Amniotic epithelial cell (primary cell): ENCODE data around the gene MRFAP1.
"Not testable (repeated sequence)": the region's sequence is repeated elsewhere in the genome, so short reads cannot be mapped to it uniquely, and the experiment has no call there.

Source experiments
- DNase-seq: peaks from one replicate; pipeline ENCODE4 v3.0.0-alpha.2; 2010; ENCODE audit warnings: low read depth

Gene MRFAP1

DNA sequence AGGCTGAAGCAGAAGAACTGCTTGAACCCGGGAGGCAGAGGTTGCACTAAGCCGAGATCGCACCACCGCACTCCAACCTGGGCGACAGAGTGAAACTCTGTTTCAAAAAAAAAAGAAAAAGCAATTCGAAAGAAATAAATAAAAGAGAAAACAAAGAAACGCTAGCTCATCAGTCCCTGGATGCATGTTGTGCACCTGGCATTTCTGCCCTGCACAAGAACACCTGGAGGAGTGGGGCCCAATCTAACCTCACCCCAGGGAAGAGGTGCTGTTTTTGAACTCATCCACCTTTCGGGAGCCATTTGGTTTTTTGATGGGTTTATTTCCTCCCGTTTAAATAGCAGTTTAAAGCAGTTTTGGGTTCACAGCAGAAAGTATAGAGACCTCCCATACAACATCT, 5.7 kb upstream of the MRFAP1 start:
- DNase-seq: no peak

DNA sequence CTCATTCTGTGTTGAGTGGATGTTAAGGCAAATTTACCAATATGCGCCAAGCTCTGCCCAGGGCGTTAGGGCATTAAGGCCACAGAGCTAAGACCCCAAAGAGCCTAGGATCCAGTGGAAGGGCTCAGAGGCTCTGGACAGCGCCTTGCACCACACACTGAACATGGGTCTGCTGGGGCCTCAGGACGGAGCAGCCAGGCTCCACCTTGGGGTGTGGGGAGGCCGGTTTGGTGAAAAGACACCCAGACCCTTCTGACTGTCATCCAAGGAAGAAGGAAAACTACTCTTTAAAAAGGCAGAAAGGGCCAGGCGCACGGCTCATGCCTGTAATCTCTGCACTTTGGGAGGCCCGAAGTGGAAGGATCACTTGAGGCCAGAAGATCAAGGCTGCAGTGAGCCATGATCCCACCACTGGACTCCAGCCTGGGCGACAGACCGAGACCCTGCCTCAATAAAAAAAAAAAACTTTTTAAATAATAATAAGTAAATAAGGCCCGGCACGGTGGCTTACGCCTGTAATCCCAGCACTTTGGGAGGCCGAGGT, 1.3 kb upstream of the MRFAP1 start:
- no peak for DNase-seq

DNA sequence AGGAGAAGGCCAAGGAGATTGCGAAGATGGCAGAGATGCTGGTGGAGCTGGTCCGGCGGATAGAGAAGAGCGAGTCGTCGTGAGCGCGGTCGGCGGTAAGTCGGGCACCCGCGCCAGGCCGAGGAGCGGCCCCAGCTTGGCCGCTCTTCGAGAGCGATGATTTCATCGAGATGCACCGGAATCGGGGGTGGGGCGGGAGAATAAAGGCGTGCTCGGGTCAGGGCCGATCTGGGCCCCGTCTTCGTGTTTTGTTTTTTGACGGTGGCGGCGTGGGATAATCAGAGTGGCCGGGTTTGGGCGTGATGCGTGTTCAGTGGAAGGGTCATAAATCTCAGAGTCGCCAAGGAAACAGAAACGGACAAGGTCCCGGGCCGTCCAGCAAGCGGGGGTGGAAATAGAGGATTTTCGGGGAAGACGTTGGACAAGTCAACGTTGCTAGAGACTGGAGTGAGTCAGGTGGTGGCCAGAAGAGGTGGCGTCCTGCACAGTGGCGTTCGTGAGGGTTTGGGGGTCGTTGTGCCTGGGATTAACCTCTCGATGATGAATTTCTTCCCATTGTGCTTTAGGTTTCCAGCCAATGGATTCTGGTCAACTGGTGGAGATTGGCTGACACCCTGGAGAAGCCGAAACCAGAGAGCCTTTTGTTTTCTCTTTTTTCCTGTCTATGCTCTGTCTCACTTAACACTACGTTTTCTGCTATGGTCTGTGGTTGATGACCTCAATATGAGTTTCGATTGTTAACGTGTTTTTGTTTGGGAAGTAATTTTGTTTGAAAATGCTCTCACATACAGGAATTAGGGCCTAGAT, 882 bp downstream of the MRFAP1 start:
- peak; percentile 48 for DNase-seq

DNA sequence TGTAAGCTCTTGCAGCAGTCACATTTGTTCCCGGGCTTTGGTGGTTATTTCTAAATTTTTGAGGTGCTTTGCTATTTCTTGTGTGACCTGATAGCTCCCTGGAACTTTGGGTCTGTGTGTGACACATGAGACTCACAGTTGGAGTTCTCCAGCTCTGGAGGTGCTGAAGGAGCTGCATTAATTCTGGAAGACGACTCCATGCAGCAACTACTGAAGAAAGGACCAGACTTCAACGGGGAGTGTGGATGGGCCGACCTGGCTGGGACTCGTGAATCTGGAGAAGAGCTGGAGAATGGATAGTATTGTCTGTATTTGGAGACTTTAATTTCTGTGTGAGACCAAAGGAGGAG, 1.5 kb downstream of the MRFAP1 start:
- DNase-seq: peak; percentile 17

DNA sequence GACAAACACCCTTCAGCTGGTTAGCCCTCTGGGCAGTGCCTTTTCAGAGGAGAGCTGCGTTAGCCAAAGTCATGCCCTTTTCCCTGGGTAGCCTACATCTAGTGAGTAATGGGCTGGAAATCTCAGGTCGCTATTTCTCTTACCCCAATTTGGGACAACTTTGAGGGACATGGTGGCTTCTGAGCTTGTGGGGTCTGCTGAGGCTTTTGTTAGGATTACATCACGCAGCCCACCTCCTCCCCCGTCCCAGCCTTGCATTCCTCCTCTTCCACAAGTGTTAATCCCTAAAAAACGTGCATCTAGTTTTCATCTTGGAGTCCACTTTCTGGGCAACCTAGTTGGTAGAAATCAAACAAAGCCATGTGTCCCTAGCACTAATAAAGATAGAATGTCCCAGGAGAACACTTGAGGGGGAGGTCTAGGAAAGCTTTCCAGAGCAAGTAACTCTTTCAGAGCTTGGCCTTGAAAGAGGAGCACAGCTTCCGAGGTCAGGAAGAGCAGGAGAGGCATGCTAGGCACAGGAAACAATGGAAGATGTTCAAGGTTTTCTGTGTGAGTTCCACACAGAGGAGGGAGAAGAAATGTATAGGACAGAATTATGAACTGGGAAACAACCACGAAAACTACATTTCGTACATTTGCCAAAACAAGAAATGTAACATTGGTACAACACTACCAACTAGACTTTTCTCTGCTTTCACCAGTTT, 2.8 kb downstream of the MRFAP1 start:
- no peak for DNase-seq

DNA sequence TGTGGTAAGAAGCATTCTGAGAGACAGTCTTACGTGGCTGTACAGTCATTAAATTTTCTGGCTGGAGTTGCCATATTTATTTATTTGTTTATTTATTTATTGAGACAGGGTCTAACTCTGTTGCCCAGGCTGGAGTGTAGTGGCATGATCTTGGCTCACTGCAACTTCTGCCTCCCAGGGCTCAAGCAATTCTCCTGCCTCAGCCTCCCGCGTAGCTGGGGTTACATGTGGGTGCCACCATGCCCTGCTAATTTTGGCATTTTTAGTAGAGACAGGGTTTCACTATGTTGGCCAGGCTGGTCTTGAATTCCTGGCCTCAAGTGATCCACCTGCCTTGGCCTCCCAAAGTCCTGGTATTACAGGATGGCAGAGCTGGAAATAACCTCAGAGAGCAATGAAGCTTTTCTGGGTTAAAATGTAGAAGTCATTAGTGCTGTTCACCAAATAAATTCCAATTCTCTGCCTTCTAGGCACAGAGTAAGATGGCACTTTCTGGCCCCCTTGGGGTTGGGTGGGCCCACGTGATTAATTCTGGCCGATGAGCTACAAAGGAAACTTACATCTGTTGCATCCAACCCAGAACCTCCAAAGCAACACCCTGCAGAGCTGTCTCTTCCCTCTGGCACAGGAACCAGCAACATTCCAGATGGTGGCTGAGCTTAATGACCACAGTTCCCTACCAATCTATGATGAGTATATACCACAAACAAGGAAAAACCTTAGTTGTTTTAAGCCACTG, 4.5 kb downstream of the MRFAP1 start:
- no peak for DNase-seq

DNA sequence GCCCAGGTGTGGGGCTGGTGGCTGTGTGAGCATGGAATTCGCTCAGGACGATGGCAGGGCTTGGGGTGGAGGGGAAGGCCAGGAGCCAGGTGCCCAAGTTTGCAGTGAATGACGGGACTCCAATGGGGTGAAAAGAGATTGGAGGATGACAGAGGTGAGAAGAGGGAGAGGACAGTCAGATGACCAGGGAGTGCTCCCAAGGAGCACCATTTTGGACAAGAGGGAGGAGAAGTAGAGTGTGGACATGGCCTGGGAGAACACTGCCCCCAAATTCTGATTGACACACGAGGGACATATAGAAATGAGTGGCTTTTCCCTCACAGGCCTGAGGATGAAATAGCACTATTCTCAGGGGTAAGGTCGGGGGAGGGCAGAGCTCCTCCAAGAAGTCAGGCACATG, 6.7 kb downstream of the MRFAP1 start:
- DNase-seq: no peak

DNA sequence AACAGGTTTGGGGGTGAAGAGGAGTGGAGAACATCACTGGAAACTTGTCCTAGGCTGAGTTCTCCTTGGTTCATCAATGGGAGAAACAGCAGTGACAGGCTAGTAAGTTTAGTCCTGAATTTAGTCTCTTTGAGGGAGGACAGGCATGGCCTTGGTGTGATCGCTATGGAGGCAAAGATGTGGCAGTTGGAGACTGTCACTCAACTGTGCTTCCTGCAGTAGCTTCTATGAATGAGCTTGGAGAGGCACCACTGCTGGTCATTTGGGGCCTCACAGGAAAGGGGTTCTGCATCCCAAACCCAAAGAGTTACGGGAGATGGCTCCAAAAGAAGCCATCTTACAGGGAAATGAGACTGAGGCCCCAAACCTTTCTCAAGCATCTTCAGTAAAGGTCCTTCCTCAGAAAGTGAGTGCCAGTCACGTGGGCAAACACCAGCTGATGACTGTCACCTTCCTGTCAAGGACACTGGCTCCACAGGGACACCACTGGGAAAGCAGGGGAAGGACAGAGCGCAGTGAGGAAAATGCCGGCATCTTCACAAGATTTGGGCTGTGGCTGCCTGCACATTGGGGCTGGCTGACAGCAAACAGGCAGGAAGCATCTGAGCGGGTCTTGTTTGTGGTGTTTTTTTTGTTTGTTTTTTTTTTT, 7.2 kb downstream of the MRFAP1 start:
- no peak for DNase-seq

DNA sequence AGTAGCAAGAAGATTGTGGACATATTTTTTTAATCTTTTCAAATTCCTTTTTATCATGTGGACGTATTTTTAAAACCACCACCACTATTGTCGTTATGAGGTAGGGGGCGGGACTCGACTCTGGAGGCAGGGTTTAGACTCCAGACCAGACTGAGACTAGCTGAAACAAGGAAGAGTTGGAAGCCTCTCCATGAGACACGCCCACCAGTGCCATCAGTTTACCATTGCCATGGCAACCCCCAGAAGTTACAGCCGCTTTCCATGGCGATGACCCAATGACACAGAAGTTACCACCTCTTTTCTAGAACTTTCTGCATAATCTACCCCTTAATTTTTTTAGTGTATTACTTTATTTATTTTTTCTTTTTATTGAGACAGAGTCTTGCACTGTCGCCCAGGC, 8.7 kb downstream of the MRFAP1 start:
- no peak for DNase-seq

DNA sequence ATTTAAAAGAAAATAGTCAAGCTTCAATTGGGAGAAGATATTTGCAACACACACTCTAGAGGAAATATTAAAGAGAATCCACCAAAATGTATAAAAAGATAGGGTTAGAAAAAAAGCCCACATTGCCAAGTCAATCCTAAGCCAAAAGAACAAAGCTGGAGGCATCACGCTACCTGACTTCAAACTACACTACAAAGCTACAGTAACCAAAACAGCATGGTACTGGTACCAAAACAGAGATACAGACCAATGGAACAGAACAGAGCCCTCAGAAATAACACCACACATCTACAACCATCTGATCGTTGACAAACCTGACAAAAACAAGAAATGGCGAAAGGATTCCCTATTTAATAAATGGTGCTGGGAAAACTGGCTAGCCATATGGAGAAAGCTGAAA, 13.7 kb downstream of the MRFAP1 start:
- DNase-seq: not testable (repeated sequence)

DNA sequence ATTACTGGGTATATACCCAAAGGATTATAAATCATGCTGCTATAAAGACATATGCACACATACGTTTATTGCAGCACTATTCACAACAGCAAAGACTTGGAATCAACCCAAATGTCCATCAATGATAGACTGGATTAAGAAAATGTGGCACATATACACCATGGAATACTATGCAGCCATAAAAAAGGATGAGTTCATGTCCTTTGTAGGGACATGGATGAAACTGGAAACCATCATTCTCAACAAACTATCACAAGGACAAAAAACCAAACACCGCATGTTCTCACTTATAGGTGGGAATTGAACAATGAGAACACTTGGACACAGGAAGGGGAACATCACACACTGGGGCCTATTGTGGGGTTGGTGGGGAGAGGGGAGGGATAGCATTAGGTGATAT, 14.8 kb downstream of the MRFAP1 start:
- DNase-seq: not testable (repeated sequence)

DNA sequence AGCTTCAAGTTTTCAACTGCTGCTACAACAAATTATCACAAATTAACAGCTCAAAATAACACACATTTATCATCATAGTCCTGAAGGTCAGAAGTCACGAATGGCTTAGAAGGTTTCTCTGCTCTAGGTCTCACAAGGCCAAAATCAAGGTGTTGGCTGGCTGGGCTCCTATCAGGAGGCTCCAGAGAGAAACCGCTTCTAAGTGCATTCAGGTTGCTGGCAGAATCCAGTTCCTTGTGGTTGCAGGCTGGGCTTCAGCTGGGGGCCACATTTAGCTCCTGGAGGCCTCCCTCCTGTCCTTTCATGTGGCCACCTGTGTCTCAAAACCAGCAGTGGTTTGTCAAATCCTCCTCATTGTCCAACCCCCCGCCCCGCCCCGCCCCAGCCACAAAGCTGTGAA, 15.4 kb downstream of the MRFAP1 start:
- no peak for DNase-seq

DNA sequence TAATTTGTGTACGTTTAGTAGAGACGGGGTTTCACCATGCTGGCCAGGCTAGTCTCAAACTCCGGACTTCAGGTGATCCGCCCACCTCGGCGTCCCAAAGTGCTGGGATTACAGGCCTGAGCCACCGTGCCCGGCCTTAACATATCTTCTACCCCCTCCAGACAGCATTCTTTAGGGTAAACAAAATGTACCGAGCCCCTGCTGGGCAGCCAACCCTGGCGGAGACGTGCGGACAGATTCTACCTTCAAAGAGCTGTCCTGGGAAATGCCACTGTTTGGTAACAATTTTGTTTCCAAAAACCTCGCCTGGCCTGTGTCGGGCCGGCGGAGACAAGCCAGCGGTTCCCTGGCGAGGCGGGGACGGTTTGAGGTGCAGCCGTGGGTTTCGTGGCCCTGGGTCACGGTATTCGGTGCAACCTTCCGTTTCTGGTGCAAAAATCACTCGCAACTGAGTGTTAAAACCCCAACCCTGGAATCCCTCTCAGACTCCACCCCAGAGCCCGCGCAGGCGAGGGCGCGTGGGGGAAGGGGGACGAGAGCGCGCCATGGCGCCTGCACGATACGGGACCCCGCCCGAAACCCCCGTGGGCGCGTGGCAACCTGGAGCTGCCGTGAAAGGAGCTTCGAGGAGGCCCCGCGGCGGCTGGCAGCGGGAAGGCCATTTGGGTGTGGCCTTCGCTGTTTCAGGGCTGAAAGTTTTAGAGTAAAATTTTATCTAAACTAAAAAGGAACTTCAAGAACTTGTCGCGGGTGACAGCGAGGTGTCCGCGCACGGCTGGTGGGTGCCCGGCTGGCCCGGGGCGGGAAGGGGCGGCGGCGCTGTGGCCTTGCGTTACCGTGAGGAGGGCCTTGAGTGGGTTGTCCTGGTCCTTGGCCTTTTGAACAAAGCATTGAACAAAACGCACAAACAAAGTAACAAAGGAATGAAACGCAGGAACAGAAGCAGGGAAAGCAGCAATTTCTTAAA, 17.0 kb downstream of the MRFAP1 start:
- no peak for DNase-seq

DNA sequence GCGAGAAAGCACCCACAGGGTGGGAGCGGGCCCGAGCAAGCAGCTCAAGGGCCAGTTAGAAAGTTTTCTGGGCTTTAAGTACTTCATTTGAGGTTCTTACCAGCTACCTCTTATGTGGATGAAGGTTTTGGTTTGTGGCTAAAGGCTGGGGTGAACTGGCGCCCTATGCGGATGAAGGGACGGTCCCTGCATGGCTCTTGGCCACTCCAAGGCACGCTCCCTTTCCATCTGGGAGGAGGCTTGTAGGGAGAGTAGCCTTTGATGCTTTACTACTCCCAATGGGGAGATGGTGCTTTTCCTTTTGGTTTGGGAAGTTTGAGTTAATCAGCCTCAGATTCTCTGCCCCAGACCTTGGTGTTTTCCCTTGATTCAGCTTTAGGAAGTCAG, 17.7 kb downstream of the MRFAP1 start:
- DNase-seq: no peak

DNA sequence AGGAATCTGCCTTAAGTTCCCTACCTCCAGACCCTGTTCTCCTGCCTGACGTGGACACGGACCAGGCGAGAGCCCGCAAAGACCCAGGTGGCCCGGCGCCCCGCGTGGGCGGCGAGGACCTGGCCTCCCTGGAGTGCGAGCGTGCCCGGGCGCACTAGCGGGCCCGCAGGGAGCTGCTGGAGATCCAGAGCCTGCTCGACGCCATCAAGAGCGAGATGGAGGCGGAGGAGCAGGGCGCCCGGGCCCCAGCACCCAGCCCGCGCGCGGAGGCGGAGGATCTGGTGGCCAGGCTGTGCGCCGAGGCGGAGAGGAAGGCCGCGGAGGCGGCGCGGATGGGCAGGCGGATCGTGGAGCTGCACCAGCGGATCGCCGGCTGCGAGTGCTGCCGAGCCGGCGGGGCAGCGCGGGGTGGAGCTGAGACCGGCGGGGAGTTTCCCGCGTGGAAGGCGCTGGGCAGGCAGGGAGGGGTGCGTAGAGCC, 18.2 kb downstream of the MRFAP1 start:
- peak; percentile 29 for DNase-seq

DNA sequence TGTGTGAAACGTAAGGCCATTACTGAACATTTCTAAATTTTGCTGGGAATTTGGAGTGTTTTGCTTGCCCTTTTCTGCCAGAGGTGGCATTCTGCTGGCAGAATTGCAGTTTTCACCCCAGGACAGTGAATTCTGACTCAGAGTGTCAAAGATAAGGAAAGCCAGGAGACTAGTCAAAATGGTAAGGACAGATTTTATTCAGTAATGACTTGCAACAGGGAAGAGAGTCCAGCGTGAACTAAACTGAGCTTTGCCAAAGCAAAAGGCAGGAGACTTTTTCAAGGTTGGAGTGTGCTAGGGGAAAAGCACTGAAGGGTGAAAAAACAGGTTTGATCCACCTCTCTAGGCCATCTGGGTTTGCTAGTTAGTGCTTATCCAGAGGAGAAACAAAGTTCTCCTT, 19.4 kb downstream of the MRFAP1 start:
- DNase-seq: no peak

DNA sequence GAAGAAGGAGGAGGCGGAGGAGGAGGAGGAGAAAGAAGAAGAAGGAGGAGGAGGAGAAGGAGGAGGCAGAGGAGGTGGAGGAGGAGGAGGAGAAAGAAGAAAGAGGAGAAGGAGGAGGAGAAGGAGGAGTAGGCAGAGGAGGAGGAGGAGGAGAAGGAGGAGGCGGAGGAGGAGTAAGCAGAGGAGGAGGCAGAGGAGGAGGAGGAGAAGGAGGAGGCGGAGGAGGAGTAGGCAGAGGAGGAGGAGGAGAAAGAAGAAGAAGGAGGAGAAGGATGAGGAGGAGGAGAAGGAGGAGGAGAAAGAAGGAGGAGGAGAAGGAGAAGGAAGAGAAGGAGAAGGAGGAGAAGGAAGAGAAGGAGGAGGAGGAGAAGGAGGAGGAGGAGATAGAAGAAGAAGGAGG, 19.9 kb downstream of the MRFAP1 start:
- DNase-seq: peak; percentile 51

DNA sequence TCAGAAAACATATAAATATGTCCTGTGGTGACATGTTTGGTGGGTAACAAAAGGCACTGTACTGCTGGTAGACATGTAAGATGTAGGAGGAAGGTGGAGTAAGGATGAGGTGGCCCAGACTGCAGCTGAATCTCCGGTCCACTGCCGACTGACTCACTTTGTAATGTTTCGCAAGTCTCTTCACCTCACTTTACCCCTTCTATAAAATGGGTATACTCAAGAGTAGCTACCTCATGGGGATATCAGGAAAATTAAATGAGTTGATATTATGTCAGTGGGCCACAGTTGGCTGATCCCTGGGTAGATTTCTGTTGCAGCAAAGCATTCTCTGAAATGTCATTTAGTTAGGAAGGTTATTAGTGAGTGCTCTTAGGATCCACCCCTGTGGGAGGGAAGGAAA, 22.1 kb downstream of the MRFAP1 start:
- DNase-seq: no peak

DNA sequence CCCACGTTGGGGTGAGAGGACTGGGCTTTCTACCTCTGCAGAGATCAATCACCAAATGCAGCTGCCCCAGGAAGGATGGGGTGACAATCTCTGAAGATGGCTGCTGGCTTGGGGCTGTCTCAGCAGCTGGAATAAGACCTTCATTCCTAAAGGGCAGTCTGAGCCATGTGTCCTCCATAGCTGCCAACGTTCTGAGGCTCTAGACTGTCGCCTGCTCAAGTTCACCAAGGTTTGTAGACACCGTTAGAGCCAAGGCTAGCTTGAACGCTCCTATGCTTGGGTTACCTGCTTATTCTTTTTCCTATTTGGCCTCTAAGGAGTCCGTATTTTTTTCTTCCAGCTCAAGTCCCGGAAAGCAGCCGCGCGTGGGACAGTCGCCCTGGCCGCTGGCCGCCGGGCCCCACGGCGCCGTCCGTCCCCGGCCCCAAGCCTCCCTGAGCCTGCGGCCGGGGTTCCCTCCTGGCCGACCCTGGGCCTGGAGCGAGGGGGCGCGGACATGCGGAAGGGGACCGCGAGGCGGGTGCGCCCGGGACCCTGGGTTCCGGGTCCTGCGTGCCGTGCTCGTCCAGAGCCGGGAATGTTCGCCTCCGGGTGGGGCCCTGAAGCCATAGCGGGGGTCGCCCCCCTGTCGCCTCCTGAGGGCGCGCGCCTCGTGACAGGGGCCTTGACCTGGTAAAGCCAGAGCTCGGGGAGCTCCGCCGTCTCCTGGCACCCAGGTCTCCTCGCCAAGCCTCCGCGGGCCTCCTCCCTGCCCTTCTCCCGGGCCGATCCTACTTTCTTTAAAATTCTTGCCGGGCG, 23.3 kb downstream of the MRFAP1 start:
- no peak for DNase-seq

DNA sequence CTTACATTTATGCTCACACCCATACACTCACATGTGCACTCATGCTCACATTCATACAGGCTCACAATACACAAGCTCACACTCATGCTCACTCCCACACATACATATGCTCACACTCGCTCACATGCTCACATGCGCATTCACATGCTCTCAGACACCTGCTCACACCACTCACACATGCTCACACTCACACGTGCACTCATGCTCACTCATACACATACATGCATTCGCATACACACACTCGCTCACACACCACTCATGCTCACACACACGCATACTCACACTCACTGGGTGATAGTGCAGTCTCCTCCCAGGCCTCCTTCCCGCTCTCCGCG, 24.8 kb downstream of the MRFAP1 start:
- no peak for DNase-seq
